ENCODE results near the gene OR52E6. TPM values are rescaled to one million over a fixed set of nuclear protein-coding genes. Genes with fewer than 3 reads are reported as not detected.

Gene OR52E6
- not detected in 2 replicates for total RNA-seq

GRCh38 chr11:5841797-5842196 lies at the start of gene OR52E6:
Gene OR52E6 (minus strand): TSS chr11:5841897. CDS start chr11:5841897, 0 bp downstream.

GRCh38 chr11:5880329-5880728 lies 38.6 kb upstream of the OR52E6 start, which contains the start of gene OR52E4:
Gene OR52E4 (plus strand): TSS chr11:5880629. CDS start chr11:5884293, 3,664 bp downstream.

GRCh38 chr11:5857590-5857989 lies 15.9 kb upstream of the OR52E6 start, which contains the start of gene OR52E8:
Gene OR52E8 (minus strand): TSS chr11:5857690. CDS start chr11:5857690, 0 bp downstream.

GRCh38 chr11:5808500-5809121 lies 33.1 kb downstream of the OR52E6 start, which contains the start of gene OR52N2:
Gene OR52N2 (plus strand): TSS chr11:5808924. CDS start chr11:5820336, 11,412 bp downstream.

GRCh38 chr11:5791165-5791564 lies 50.5 kb downstream of the OR52E6 start, which contains the start of gene OR52N1:
Gene OR52N1 (minus strand): TSS chr11:5791265. CDS start chr11:5788816, 2,449 bp downstream.

Other genes with a start within 250 kb of the OR52E6 start
- 0.97 and 2.4 TPM in 2 replicates for gene TRIM6, start 245.3 kb downstream of the OR52E6 start, total RNA-seq
- gene TRIM34, start 216.9 kb downstream of the OR52E6 start, total RNA-seq: 5.8 and 26.4 TPM in 2 replicates
- gene TRIM5, start 156.8 kb downstream of the OR52E6 start, total RNA-seq: 84.8 and 97.6 TPM in 2 replicates
- gene TRIM22, start 152.1 kb downstream of the OR52E6 start, total RNA-seq: 89.6 and 196 TPM in 2 replicates
- gene OR56B1, start 105.4 kb downstream of the OR52E6 start, total RNA-seq: not detected in 2 replicates
- gene OR52N4, start 87.7 kb downstream of the OR52E6 start, total RNA-seq: not detected in 2 replicates
- gene OR52N5, start 58.5 kb downstream of the OR52E6 start, total RNA-seq: not detected in 2 replicates
- not detected in 2 replicates for gene OR52N1, start 50.6 kb downstream of the OR52E6 start, total RNA-seq
- not detected in 2 replicates for gene OR52N2, start 33.0 kb downstream of the OR52E6 start, total RNA-seq
- not detected in 2 replicates for gene OR52E8, start 15.8 kb upstream of the OR52E6 start, total RNA-seq
- gene OR52E4, start 38.7 kb upstream of the OR52E6 start, total RNA-seq: not detected in 2 replicates
- not detected in 2 replicates for gene OR52E5, start 51.3 kb upstream of the OR52E6 start, total RNA-seq
- not detected in 2 replicates for gene OR56A3, start 100.4 kb upstream of the OR52E6 start, total RNA-seq
- gene OR56A5, start 126.6 kb upstream of the OR52E6 start, total RNA-seq: not detected in 2 replicates
- not detected in 2 replicates for gene OR52L1, start 145.1 kb upstream of the OR52E6 start, total RNA-seq
- not detected in 2 replicates for gene OR56A4, start 165.0 kb upstream of the OR52E6 start, total RNA-seq
- under 0.01 TPM in 1 of 2 replicates, not detected in the other for gene OR56A1, start 188.9 kb upstream of the OR52E6 start, total RNA-seq